HG03066 (cell line): ENCODE results near the gene MC1R.
"Not testable (repeated sequence)": the region's sequence is repeated elsewhere in the genome, so short reads cannot be mapped to it uniquely, and the experiment has no call there.

Source experiments
- ATAC-seq: cut with Tn5 transposase; IDR thresholded peaks from one replicate; pipeline ENCODE4 v1.9.1; 2021; ENCODE audit warnings: low read depth; ENCODE audit not compliant: unreplicated experiment

MC1R gene

GRCh38 chr16:89956505-89957215 is 38.0 kb downstream of the MC1R start:
- no peak for ATAC-seq

GRCh38 chr16:89957216-89957785 is 38.6 kb downstream of the MC1R start:
- ATAC-seq, result no peak

- no peak for ATAC-seq
Measured at GRCh38 chr16:89958068-89958467, 39.4 kb downstream of the MC1R start.

GRCh38 chr16:89958596-89958995 is 39.9 kb downstream of the MC1R start:
- no peak for ATAC-seq

DNA sequence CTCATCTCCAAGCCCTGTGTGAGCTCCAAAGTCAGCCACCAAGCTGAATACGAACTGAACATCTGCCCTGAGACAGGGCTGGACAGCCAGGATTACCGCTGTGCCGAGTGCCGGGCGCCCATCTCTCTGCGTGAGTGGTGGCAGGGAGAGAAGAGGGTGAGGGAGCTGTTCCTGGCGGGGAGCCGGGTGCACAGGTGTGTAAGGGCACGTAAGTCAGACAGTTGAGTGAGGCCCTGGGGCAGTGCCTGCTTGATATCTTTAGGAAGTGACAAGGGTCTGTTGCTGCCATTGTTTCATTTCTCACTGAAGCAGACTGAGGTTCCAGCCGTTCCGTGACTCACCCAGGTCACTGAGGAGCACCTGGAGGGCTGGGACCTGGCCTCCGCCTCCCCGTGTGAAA is 42.3 kb downstream of the MC1R start:
- no peak for ATAC-seq

- ATAC-seq, result no peak
Measured at GRCh38 chr16:89961920-89962319, 43.3 kb downstream of the MC1R start.

- ATAC-seq, result no peak
Measured at GRCh38 chr16:89962754-89963498, 44.3 kb downstream of the MC1R start.

DNA sequence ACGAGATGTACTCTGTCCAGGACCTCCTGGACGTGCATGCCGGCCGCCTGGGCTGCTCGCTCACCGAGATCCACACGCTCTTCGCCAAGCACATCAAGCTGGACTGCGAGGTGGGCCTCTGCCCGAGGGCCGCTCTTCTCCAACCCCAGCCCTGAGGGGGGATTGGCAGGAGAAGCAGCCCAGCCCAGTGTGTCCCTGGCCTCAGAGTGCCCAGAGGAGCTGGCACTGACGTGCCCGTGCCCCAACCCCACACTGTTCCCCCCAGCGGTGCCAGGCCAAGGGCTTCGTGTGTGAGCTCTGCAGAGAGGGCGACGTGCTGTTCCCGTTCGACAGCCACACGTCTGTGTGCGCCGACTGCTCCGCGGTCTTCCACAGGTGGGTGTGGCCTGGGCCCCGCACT is 45.5 kb downstream of the MC1R start:
- ATAC-seq, result no peak

DNA sequence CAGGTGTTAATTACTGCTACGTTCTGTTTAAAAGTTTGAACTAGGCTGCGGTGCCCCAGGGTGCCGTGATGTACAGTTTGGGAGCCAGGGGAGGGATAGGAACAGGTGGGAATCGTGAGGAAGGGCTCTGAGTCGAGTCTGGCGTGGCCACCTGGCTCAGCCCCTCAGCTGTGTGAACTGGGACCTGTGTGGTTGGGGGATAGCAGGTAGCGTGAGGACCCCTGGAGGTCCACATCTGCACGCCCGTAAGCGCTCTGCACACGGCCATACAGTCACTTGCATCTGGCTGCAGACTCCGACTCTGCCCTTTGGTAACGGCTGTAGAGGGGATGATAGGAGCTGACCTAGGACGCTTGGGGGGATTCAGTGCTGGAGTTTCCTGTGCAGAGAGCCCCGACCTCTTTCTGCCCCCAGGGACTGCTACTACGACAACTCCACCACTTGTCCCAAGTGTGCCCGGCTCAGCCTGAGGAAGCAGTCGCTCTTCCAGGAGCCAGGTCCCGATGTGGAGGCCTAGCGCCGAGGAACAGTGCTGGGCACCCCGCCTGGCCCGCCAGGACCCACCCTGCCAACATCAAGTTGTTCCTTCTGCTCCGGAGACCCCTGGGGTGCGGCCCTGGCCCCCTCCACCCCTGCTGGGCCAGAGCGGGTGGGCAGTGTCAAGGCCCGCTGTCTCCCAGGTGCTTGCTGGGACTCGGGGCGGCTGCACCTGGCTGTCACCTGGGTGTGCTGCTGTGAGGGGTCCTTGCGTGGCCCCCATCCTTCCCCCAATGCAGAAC is 47.0 kb downstream of the MC1R start:
- ATAC-seq, result no peak

GRCh38 chr16:89966756-89967155 is 48.1 kb downstream of the MC1R start:
- no peak for ATAC-seq

DNA sequence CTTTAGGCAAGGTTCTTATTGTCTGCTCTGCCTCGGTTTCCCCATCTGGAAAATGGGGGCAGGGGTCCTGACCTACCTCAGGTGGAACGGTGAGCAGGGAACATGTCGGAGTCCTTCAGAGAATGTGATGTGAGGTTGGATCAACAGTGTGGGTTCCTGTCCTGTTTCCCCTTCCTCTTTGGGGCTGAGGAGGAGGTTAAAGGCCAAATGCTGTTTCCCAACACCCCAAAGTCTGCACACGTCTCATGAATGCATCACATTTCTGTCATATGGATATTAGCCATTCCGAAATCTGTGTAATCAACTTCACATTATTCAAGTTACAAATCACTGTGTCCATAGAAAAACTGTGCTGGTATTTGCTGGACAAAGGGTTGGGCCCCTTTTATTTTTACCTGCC is 48.8 kb downstream of the MC1R start:
- not testable (repeated sequence) for ATAC-seq

- not testable (repeated sequence) for ATAC-seq
Measured at GRCh38 chr16:89968074-89968473, 49.4 kb downstream of the MC1R start.

GRCh38 chr16:89969741-89970410 is 51.2 kb downstream of the MC1R start:
- no peak for ATAC-seq
